GM12878 (cell line): ENCODE results near the gene RHOT1. TPM values are rescaled to one million over a fixed set of nuclear protein-coding genes. Genes with fewer than 3 reads are reported as not detected.
A peak's percentile ranks its signal among the peaks of the same experiment; 100 is the strongest.

ENCODE experiments used
- BMI1 ChIP-seq: fragments of 450-650 bp; IDR thresholded peaks from 2 replicates; pipeline ENCODE4 v1.6.1; 2016; ENCODE audit warnings: mild to moderate bottlenecking, moderate library complexity, borderline replicate concordance
- BRCA1 ChIP-seq: IDR thresholded peaks from 2 replicates; pipeline ENCODE4 v1.6.1; 2011; ENCODE audit warnings: low read depth, low read length, improper control_type of control experiment
- CEBPB ChIP-seq, 2 experiments: fragments of 150-350 bp in 1 of 2; IDR thresholded peaks; 2 replicates each; pipeline ENCODE4 v1.6.1; 2012 to 2014; ENCODE audit warnings: low read depth in 2 of 2, low read length in 2 of 2, borderline replicate concordance in 1 of 2, inconsistent platforms in 1 of 2
- CHD1 ChIP-seq: IDR thresholded peaks from 2 replicates; pipeline ENCODE4 v1.6.1; 2012; ENCODE audit warnings: low read depth, low read length, improper control_type of control experiment
- CREM ChIP-seq: IDR thresholded peaks from 2 replicates; pipeline ENCODE4 v1.6.1; 2014; ENCODE audit warnings: antibody characterized with exemption, low read depth
- EP300 ChIP-seq, 2 experiments: fragments of 150-350 bp in 1 of 2; IDR thresholded peaks; 2 replicates each; pipeline ENCODE4 v1.6.1; 2011 to 2012; ENCODE audit warnings: low read depth in 2 of 2, low read length in 2 of 2, borderline replicate concordance in 1 of 2, improper control_type of control experiment in 1 of 2, inconsistent platforms in 1 of 2; ENCODE audit not compliant: control insufficient read depth in 1 of 2
- GABPA ChIP-seq: IDR thresholded peaks from 2 replicates; pipeline ENCODE4 v1.6.1; 2014; ENCODE audit warnings: antibody characterized with exemption, low read depth, mild to moderate bottlenecking, inconsistent platforms
- LARP7 ChIP-seq: fragments of 450-650 bp; IDR thresholded peaks from 2 replicates; pipeline ENCODE4 v1.6.1; 2017; ENCODE audit warnings: mild to moderate bottlenecking
- MEF2A ChIP-seq: IDR thresholded peaks from 2 replicates; pipeline ENCODE4 v1.6.1; 2011; ENCODE audit warnings: low read depth, mild to moderate bottlenecking, low read length, moderate library complexity; ENCODE audit not compliant: insufficient read depth
- MEF2B ChIP-seq: fragments of 450-650 bp; IDR thresholded peaks from 2 replicates; pipeline ENCODE4 v1.6.1; 2018; ENCODE audit warnings: mild to moderate bottlenecking, moderate library complexity; ENCODE audit not compliant: partially characterized antibody, poor library complexity, severe bottlenecking
- MTA3 ChIP-seq: IDR thresholded peaks from 2 replicates; pipeline ENCODE4 v1.6.1; 2012; ENCODE audit warnings: low read length, inconsistent platforms, borderline replicate concordance
- NFIC ChIP-seq: IDR thresholded peaks from 2 replicates; pipeline ENCODE4 v1.6.1; 2012; ENCODE audit warnings: low read depth, mild to moderate bottlenecking, inconsistent platforms, low read length, moderate library complexity
- PAX5 ChIP-seq: IDR thresholded peaks from 2 replicates; pipeline ENCODE4 v1.6.1; 2011; ENCODE audit warnings: low read depth, low read length, borderline replicate concordance
- PML ChIP-seq: IDR thresholded peaks from 2 replicates; pipeline ENCODE4 v1.6.1; 2012; ENCODE audit warnings: low read length, inconsistent platforms
- SREBF2 ChIP-seq: IDR thresholded peaks from 2 replicates; pipeline ENCODE4 v1.6.1; 2012; ENCODE audit warnings: mild to moderate bottlenecking, low read length
- SRF ChIP-seq, 2 experiments: IDR thresholded peaks; 2 replicates each; pipeline ENCODE4 v1.6.1; 2011; ENCODE audit warnings: low read depth in 2 of 2, low read length in 2 of 2, mild to moderate bottlenecking in 1 of 2, moderate library complexity in 1 of 2
- STAT3 ChIP-seq: IDR thresholded peaks from 2 replicates; pipeline ENCODE4 v1.6.1; 2011; ENCODE audit warnings: low read depth, low read length, improper control_type of control experiment
- TARDBP ChIP-seq: IDR thresholded peaks from 2 replicates; pipeline ENCODE4 v1.6.1; 2016; ENCODE audit warnings: borderline replicate concordance
- ZNF207 ChIP-seq: fragments of 450-650 bp; IDR thresholded peaks from 2 replicates; pipeline ENCODE4 v1.6.1; 2014; ENCODE audit warnings: antibody characterized with exemption, mild to moderate bottlenecking, borderline replicate concordance
- ZNF274 ChIP-seq: IDR thresholded peaks from one replicate; pipeline ENCODE4 v1.8.0; 2011; ENCODE audit not compliant: insufficient read length, insufficient read depth
- polyA plus RNA-seq, 11 experiments: library from polyadenylated mRNA; depleted of rRNA in 4 of 11; unstranded in 6 of 11; stranded (reverse) in 5 of 11; fragments of >200 nt; fragmentation: Nextera tagmentation in 4 of 11; fragmentation: Illumina TruSeq in 1 of 11; extraction: Ambion mirVana in 4 of 11; extraction: Trizol in 1 of 11; gene quantifications; 1 replicate in 1 of 11; 2 replicates in 10 of 11; pipeline versions ENCODE4 v1.2.1 to v1.2.3, GENCODE V29; 2011 to 2016; ENCODE audit warnings: inconsistent platforms in 2 of 11, missing spikeins in 2 of 11, low read depth in 1 of 11
- total RNA-seq, 4 experiments: library from RNA; depleted of rRNA in 3 of 4; stranded (reverse); fragments of >200 nt in 3 of 4; fragmentation: Illumina TruSeq in 1 of 4; extraction: Trizol in 1 of 4; gene quantifications; 2 replicates each; pipeline versions ENCODE4 v1.2.1 to v1.2.3, GENCODE V29; 2013 to 2021
- TF ChIP-seq, protein P1 (sequence below): fragments of 450-650 bp; IDR thresholded peaks from 2 replicates; pipeline ENCODE4 v1.6.1; 2014; ENCODE audit warnings: mild to moderate bottlenecking
- TF ChIP-seq, protein P2 (sequence below): fragments of 450-650 bp; IDR thresholded peaks from 2 replicates; pipeline ENCODE4 v1.6.1; 2017; ENCODE audit warnings: mild to moderate bottlenecking
- TF ChIP-seq, protein P3 (sequence below): IDR thresholded peaks from 2 replicates; pipeline ENCODE4 v1.6.1; 2012; ENCODE audit warnings: low read depth, low read length, improper control_type of control experiment

Gene RHOT1
- total and polyA plus RNA-seq, 10 of the 15 experiments (the other 5 are each of a cell fraction or from before 2014, with no cell fraction given), result 13.3 to 68.2 (median 22.8) TPM

DNA sequence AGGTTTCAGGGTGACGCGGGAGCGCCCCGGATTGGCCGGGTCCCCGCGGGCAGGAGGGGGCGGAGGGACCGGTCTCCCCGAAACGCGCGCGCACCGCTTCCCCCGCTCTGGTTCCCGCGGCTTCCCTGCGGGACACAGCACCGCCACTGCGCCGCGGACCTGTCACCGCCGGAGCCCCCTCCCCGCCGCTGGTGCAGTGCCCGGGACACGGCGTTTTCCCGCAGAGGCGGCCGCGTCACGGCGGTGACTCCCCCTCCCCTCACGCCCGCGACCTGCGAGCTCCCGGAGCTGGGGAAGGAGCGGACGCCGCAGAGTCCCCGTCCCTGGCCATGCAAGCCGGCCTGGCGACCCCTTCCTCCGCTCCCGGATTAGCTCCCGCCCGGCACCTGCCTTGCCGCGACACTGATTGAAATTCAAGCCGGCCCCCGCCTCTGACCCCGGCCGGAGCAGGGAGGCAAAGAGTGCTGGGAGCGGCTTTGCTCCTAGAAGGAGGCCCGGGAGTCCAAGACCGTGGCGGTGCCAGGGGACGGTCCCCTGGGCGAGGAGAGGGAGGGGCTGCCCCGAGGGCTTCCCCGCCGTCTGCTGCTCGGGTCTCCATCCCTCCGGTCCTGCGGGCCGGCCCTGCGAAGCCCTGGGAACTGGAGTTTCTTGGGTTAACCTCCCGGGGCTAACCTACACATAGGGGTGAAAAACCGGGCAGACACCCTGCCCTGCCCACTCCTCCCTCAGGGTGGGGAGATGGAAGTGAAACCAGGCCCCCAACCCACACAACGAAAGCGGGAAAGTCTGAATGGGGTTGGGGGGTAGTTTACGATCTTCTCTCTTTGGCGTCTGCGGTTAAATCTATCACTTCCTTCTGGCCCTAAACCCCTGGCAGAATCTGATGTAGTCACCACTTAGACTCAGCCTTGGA lies 124.3 kb downstream of the RHOT1 start (continued):
- TF ChIP-seq CREM (0 out of 2 replicates have a peak, but pooled peaks have one; percentile 32), MTA3 (no peak), BRCA1 (no peak), EP300 (IDR thresholded peaks at IDR 0.05; ENCODE audit: borderline replicate concordance in 1 of 2, control insufficient read depth in 1 of 2, low read depth in 2 of 2, low read length in 2 of 2) (no peak), MEF2B (no peak), ZNF207 (no peak), PML (no peak), BMI1 (no peak), LARP7 (no peak), TARDBP (no peak), ZNF274 (no peak), CEBPB (IDR thresholded peaks at IDR 0.05; ENCODE audit: borderline replicate concordance in 1 of 2, low read depth in 2 of 2, low read length in 2 of 2) (no peak), SRF (IDR thresholded peaks at IDR 0.05; ENCODE audit: low read depth in 2 of 2, low read length in 2 of 2) (no peak), NFIC (0 out of 2 replicates have a peak, but pooled peaks have one; percentile 24), STAT3 (no peak), MEF2A (no peak), GABPA (no peak), PAX5 (no peak), SREBF2 (no peak), CHD1 (no peak)
- TF ChIP-seq, protein P1, sequence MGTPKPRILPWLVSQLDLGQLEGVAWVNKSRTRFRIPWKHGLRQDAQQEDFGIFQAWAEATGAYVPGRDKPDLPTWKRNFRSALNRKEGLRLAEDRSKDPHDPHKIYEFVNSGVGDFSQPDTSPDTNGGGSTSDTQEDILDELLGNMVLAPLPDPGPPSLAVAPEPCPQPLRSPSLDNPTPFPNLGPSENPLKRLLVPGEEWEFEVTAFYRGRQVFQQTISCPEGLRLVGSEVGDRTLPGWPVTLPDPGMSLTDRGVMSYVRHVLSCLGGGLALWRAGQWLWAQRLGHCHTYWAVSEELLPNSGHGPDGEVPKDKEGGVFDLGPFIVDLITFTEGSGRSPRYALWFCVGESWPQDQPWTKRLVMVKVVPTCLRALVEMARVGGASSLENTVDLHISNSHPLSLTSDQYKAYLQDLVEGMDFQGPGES, result no peak
- TF ChIP-seq, protein P2, sequence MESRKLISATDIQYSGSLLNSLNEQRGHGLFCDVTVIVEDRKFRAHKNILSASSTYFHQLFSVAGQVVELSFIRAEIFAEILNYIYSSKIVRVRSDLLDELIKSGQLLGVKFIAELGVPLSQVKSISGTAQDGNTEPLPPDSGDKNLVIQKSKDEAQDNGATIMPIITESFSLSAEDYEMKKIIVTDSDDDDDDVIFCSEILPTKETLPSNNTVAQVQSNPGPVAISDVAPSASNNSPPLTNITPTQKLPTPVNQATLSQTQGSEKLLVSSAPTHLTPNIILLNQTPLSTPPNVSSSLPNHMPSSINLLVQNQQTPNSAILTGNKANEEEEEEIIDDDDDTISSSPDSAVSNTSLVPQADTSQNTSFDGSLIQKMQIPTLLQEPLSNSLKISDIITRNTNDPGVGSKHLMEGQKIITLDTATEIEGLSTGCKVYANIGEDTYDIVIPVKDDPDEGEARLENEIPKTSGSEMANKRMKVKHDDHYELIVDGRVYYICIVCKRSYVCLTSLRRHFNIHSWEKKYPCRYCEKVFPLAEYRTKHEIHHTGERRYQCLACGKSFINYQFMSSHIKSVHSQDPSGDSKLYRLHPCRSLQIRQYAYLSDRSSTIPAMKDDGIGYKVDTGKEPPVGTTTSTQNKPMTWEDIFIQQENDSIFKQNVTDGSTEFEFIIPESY, result no peak
- TF ChIP-seq, protein P3, sequence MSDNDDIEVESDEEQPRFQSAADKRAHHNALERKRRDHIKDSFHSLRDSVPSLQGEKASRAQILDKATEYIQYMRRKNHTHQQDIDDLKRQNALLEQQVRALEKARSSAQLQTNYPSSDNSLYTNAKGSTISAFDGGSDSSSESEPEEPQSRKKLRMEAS, result no peak
